HEK293 (cell line): Measurements from ENCODE around the gene HNRNPUL1.

ENCODE experiments used
- CTCF ChIA-PET: fragments of 350-600 bp; formaldehyde crosslinking; extraction: SDS; loops from one replicate; lab custom pipeline; 2021; ENCODE audit warnings: antibody characterized with exemption; lab: Yijun Ruan, JAX
- POLR2A ChIA-PET: fragments of 300-600 bp; formaldehyde crosslinking; extraction: SDS; loops from one replicate; lab custom pipeline; 2020; ENCODE audit warnings: antibody characterized with exemption, inconsistent platforms; lab: Yijun Ruan, JAX
- H3K27ac ChIP-seq: fragments of 200-500 bp; sonication (Bioruptor generic); 2 replicates; pipeline ENCODE4 v1.5.1; 2014; ENCODE audit warnings: low read depth, low read length, control low read depth, inconsistent platforms; ENCODE audit errors: extremely low read depth
- H3K36me3 ChIP-seq, 2 experiments: fragments of 200-500 bp in 1 of 2; sonication (Bioruptor generic) in 1 of 2; 1 replicate in 1 of 2; 2 replicates in 1 of 2; pipeline ENCODE4 v1.5.1; 2014 to 2017; ENCODE audit warnings: inconsistent platforms in 2 of 2, low read length in 2 of 2; ENCODE audit not compliant: control insufficient read depth in 2 of 2, insufficient read depth in 1 of 2
- H3K4me1 ChIP-seq: fragments of 200-500 bp; sonication (Bioruptor generic); 2 replicates; pipeline ENCODE4 v1.5.1; 2014; ENCODE audit warnings: mild to moderate bottlenecking, low read length, inconsistent platforms; ENCODE audit not compliant: control insufficient read depth, insufficient read depth
- H3K4me3 ChIP-seq: 2 replicates; pipeline ENCODE4 v1.5.1; 2011; ENCODE audit warnings: low read depth, mild to moderate bottlenecking, control low read depth, low read length, moderate library complexity
- H3K9me3 ChIP-seq: fragments of 200-500 bp; sonication (Bioruptor generic); 2 replicates; pipeline ENCODE4 v1.5.1; 2014; ENCODE audit warnings: low read depth, low read length, inconsistent platforms; ENCODE audit not compliant: control insufficient read depth, insufficient read depth
- EGR2 ChIP-seq: fragments of 450-650 bp; formaldehyde crosslinking; IDR thresholded peaks from 2 replicates; pipeline ENCODE4 v1.5.1; 2016; ENCODE audit warnings: low read depth, missing biosample characterization, missing genetic modification characterization
- GLIS1 ChIP-seq: fragments of 450-650 bp; formaldehyde crosslinking; IDR thresholded peaks from 2 replicates; pipeline ENCODE4 v1.5.1; 2016; ENCODE audit warnings: missing biosample characterization, missing genetic modification characterization
- KLF1 ChIP-seq: fragments of 450-650 bp; formaldehyde crosslinking; IDR thresholded peaks from 2 replicates; pipeline ENCODE4 v1.5.1; 2016; ENCODE audit warnings: missing biosample characterization, missing genetic modification characterization
- MEIS1 ChIP-seq: sonication (generic); formaldehyde crosslinking; IDR thresholded peaks from 2 replicates; pipeline ENCODE4 v1.8.1; 2022; ENCODE audit warnings: missing genetic modification reagents, mild to moderate bottlenecking, borderline replicate concordance
- PATZ1 ChIP-seq: fragments of 450-650 bp; formaldehyde crosslinking; IDR thresholded peaks from 2 replicates; pipeline ENCODE4 v1.5.1; 2016; ENCODE audit warnings: missing biosample characterization, missing genetic modification characterization
- SETDB1 ChIP-seq: IDR thresholded peaks from one replicate; pipeline ENCODE4 v1.6.1; 2017; ENCODE audit warnings: mild to moderate bottlenecking, low read length, moderate library complexity, mixed read lengths; ENCODE audit not compliant: insufficient read length
- SP7 ChIP-seq: fragments of 450-650 bp; formaldehyde crosslinking; IDR thresholded peaks from 2 replicates; pipeline ENCODE4 v1.5.1; 2016; ENCODE audit warnings: missing biosample characterization, missing genetic modification characterization
- ZBTB21 ChIP-seq: fragments of 450-650 bp; formaldehyde crosslinking; IDR thresholded peaks from 2 replicates; pipeline ENCODE4 v1.5.1; 2017; ENCODE audit warnings: missing biosample characterization, missing genetic modification characterization
- ZNF10 ChIP-seq: fragments of 450-650 bp; formaldehyde crosslinking; IDR thresholded peaks from 2 replicates; pipeline ENCODE4 v1.5.1; 2017; ENCODE audit warnings: missing biosample characterization, missing genetic modification characterization
- ZNF112 ChIP-seq: fragments of 450-650 bp; formaldehyde crosslinking; IDR thresholded peaks from 2 replicates; pipeline ENCODE4 v1.5.0; 2017; ENCODE audit warnings: missing biosample characterization, missing genetic modification characterization
- ZNF121 ChIP-seq: fragments of 450-650 bp; formaldehyde crosslinking; IDR thresholded peaks from 2 replicates; pipeline ENCODE4 v1.5.1; 2016; ENCODE audit warnings: missing biosample characterization, missing genetic modification characterization
- ZNF239 ChIP-seq: fragments of 450-650 bp; formaldehyde crosslinking; IDR thresholded peaks from 2 replicates; pipeline ENCODE4 v1.5.1; 2016; ENCODE audit warnings: missing biosample characterization, missing genetic modification characterization
- ZNF24 ChIP-seq: fragments of 450-650 bp; formaldehyde crosslinking; IDR thresholded peaks from 2 replicates; pipeline ENCODE4 v1.5.1; 2016; ENCODE audit warnings: missing biosample characterization, missing genetic modification characterization
- ZNF274 ChIP-seq, 2 experiments: fragments of 200-500 bp in 1 of 2; fragments of 450-650 bp in 1 of 2; sonication (Bioruptor generic) in 1 of 2; formaldehyde crosslinking in 1 of 2; IDR thresholded peaks; 2 replicates each; pipeline versions ENCODE4 v1.5.1 to v1.6.1; 2014 to 2016; ENCODE audit warnings: borderline replicate concordance in 1 of 2, inconsistent platforms in 1 of 2, low read length in 1 of 2, missing biosample characterization in 1 of 2, missing genetic modification characterization in 1 of 2
- ZNF394 ChIP-seq: fragments of 450-650 bp; formaldehyde crosslinking; IDR thresholded peaks from 2 replicates; pipeline ENCODE4 v1.5.1; 2016; ENCODE audit warnings: missing biosample characterization, missing genetic modification characterization, mild to moderate bottlenecking, moderate library complexity, borderline replicate concordance
- ZNF398 ChIP-seq: fragments of 450-650 bp; formaldehyde crosslinking; IDR thresholded peaks from 2 replicates; pipeline ENCODE4 v1.5.1; 2017; ENCODE audit warnings: missing biosample characterization, missing genetic modification characterization
- ZNF416 ChIP-seq: fragments of 450-650 bp; formaldehyde crosslinking; IDR thresholded peaks from 2 replicates; pipeline ENCODE4 v1.5.1; 2016; ENCODE audit warnings: missing biosample characterization, missing genetic modification characterization
- ZNF558 ChIP-seq: fragments of 450-650 bp; formaldehyde crosslinking; IDR thresholded peaks from 2 replicates; pipeline ENCODE4 v1.5.1; 2016; ENCODE audit warnings: missing biosample characterization, missing genetic modification characterization
- ZNF561 ChIP-seq: fragments of 450-650 bp; IDR thresholded peaks from 2 replicates; pipeline ENCODE4 v1.5.1; 2018; ENCODE audit warnings: missing biosample characterization, missing genetic modification characterization, borderline replicate concordance
- ZNF580 ChIP-seq: fragments of 450-650 bp; formaldehyde crosslinking; IDR thresholded peaks from 2 replicates; pipeline ENCODE4 v1.5.1; 2016; ENCODE audit warnings: missing biosample characterization, missing genetic modification characterization
- ZNF596 ChIP-seq: fragments of 450-650 bp; IDR thresholded peaks from 2 replicates; pipeline ENCODE4 v1.5.0; 2018; ENCODE audit warnings: missing biosample characterization, mild to moderate bottlenecking, missing genetic modification characterization, moderate library complexity
- ZNF623 ChIP-seq: fragments of 450-650 bp; formaldehyde crosslinking; IDR thresholded peaks from 2 replicates; pipeline ENCODE4 v1.5.1; 2016; ENCODE audit warnings: missing biosample characterization, missing genetic modification characterization
- ZNF626 ChIP-seq: fragments of 450-650 bp; sonication (Bioruptor Pico); formaldehyde crosslinking; IDR thresholded peaks from 2 replicates; pipeline ENCODE4 v1.5.1; 2018; ENCODE audit warnings: missing biosample characterization, missing genetic modification characterization, inconsistent platforms
- ZNF677 ChIP-seq: fragments of 450-650 bp; IDR thresholded peaks from 2 replicates; pipeline ENCODE4 v1.5.0; 2018; ENCODE audit warnings: missing biosample characterization, mild to moderate bottlenecking, missing genetic modification characterization, moderate library complexity
- ZNF701 ChIP-seq: fragments of 450-650 bp; formaldehyde crosslinking; IDR thresholded peaks from 2 replicates; pipeline ENCODE4 v1.5.1; 2016; ENCODE audit warnings: missing biosample characterization, missing genetic modification characterization
- ZSCAN30 ChIP-seq: fragments of 450-650 bp; IDR thresholded peaks from 2 replicates; pipeline ENCODE4 v1.5.1; 2018; ENCODE audit warnings: missing biosample characterization, mild to moderate bottlenecking, missing genetic modification characterization, moderate library complexity

The HNRNPUL1 gene

GRCh38 chr19:41265395-41266153 is 1.4 kb downstream of the HNRNPUL1 start (continued):
- TF ChIP-seq ZNF580 (tag by site-specific recombination) (no peak), ZNF596 (tag by site-specific recombination) (no peak), ZBTB21 (peak; percentile 20; the same call in 1 of the 2 replicates), ZNF626 (no peak), ZNF701 (no peak), ZNF677 (tag by site-specific recombination) (no peak), ZNF10 (tag by site-specific recombination) (no peak)
- TF ChIP-seq, all 188 proteins: peak for 18

GRCh38 chr19:41269055-41269454 is 4.9 kb downstream of the HNRNPUL1 start:
- Histone ChIP-seq H3K27ac (no peak overlapping the region), H3K9me3 (no peaks in the 10 kb centered on the region), H3K4me3 (no peak overlapping the region), H3K4me1 (peaks cover 14% of the 10 kb centered on the region), H3K36me3 (peaks cover 77 to 80% of the 10 kb centered on the region in 2 experiments)
- ChIA-PET CTCF (interaction anchor here (0.7 kb wide), 1 partner anchor 41 kb away, joined by 5 read pairs; the partner anchor contains the start of gene CCDC97), POLR2A (interaction anchor here (0.7 to 1.2 kb wide), 3 partner anchors 16 to 550 kb away, joined by 4 to 7 read pairs (median 5); no protein-coding TSS in a partner anchor)
- peak; percentile 93 for TF ChIP-seq ZNF121 (tag by site-specific recombination)
- no peak for TF ChIP-seq SP7 (tag by site-specific recombination)
- peak; percentile 51; the same call in 1 of the 2 replicates for TF ChIP-seq ZNF239 (tag by site-specific recombination)
- no peak for TF ChIP-seq ZNF561 (tag by site-specific recombination)
- no peak for TF ChIP-seq ZNF398
- TF ChIP-seq MEIS1 = no peak
- no peak for TF ChIP-seq SETDB1
- no peak for TF ChIP-seq ZNF112 (tag by site-specific recombination)

GRCh38 chr19:41269571-41269970 is 5.4 kb downstream of the HNRNPUL1 start:
- Histone ChIP-seq H3K4me3 (no peak overlapping the region), H3K9me3 (no peaks in the 10 kb centered on the region), H3K36me3 (peaks cover 82 to 85% of the 10 kb centered on the region in 2 experiments), H3K4me1 (peaks cover 14% of the 10 kb centered on the region), H3K27ac (no peak overlapping the region)
- CTCF ChIA-PET = interaction anchor here (0.7 to 1.3 kb wide), 3 partner anchors 16 to 40 kb away, joined by 5 to 8 read pairs (median 5); partner anchors contain the start of gene CCDC97
- POLR2A ChIA-PET = interaction anchor here (0.6 to 1.2 kb wide), 3 partner anchors 15 to 550 kb away, joined by 4 to 5 read pairs (median 5); no protein-coding TSS in a partner anchor
- TF ChIP-seq GLIS1 (tag by site-specific recombination) = no peak
- no peak for TF ChIP-seq ZNF416 (tag by site-specific recombination)
- TF ChIP-seq ZNF24 (tag by site-specific recombination) = no peak

- ChIA-PET POLR2A (interaction anchor here (0.6 kb wide), 1 partner anchor 576 kb away, joined by 4 read pairs; no protein-coding TSS in a partner anchor), CTCF (interaction anchor here (0.6 to 2.6 kb wide), 2 partner anchors 36 to 118 kb away, joined by 5 to 9 read pairs; no protein-coding TSS in a partner anchor)
- H3K27ac ChIP-seq = no peak overlapping the region
- H3K36me3 ChIP-seq = peaks cover 99 to 100% of the 10 kb centered on the region in 2 experiments
- no peaks in the 10 kb centered on the region for H3K4me1 ChIP-seq
- H3K4me3 ChIP-seq = no peak overlapping the region
- no peaks in the 10 kb centered on the region for H3K9me3 ChIP-seq
- TF ChIP-seq ZNF394 (tag by site-specific recombination) = no peak
- no peak for TF ChIP-seq ZNF623
- TF ChIP-seq ZNF558 (tag by site-specific recombination) = no peak
- no peak for TF ChIP-seq PATZ1 (tag by site-specific recombination)
- TF ChIP-seq ZNF274 (IDR thresholded peaks at IDR 0.05; ENCODE audit: low read length) = no peak
- TF ChIP-seq ZNF274 (tag by site-specific recombination; IDR thresholded peaks at IDR 0.05; ENCODE audit: borderline replicate concordance) = no peak
- no peak for TF ChIP-seq KLF1 (tag by site-specific recombination)
- TF ChIP-seq EGR2 (tag by site-specific recombination) = no peak
- no peak for TF ChIP-seq ZSCAN30 (tag by site-specific recombination)
- no peak for TF ChIP-seq SETDB1
These were observed 8.9 kb downstream of the HNRNPUL1 start for GRCh38 chr19:41273076-41273475.
